HepG2 (cell line): ENCODE data around the gene CYB5A. TPM values are rescaled to one million over a fixed set of nuclear protein-coding genes. Genes with fewer than 3 reads are reported as not detected.

Experiments used
- CEBPG ChIP-seq: IDR thresholded peaks from 2 replicates; pipeline ENCODE4 v1.6.1; 2016
- EHMT2 ChIP-seq: fragments of 200-600 bp; sonication (generic); IDR thresholded peaks from 2 replicates; pipeline ENCODE4 v1.7.0; 2017; ENCODE audit warnings: antibody characterized with exemption, low read depth, low read length, borderline replicate concordance
- GATAD1 ChIP-seq: IDR thresholded peaks from 2 replicates; pipeline ENCODE4 v1.6.1; 2016; ENCODE audit warnings: missing genetic modification reagents, missing compliant biosample characterization
- HMG20A ChIP-seq: IDR thresholded peaks from 2 replicates; pipeline ENCODE4 v1.6.1; 2016; ENCODE audit warnings: borderline replicate concordance
- PHF8 ChIP-seq: sonication (generic); formaldehyde crosslinking; IDR thresholded peaks from 2 replicates; pipeline ENCODE4 v1.5.0; 2020; ENCODE audit warnings: missing genetic modification reagents
- TEAD2 ChIP-seq: sonication (generic); formaldehyde crosslinking; IDR thresholded peaks from 2 replicates; pipeline ENCODE4 v1.9.0; 2021; ENCODE audit warnings: missing genetic modification reagents
- ZNF205 ChIP-seq: IDR thresholded peaks from 2 replicates; pipeline ENCODE4 v1.6.1; 2018; ENCODE audit warnings: missing biosample characterization, missing genetic modification reagents
- ZNF75D ChIP-seq: sonication (generic); formaldehyde crosslinking; IDR thresholded peaks from 2 replicates; pipeline ENCODE4 v1.8.1; 2023; ENCODE audit warnings: missing genetic modification reagents, mild to moderate bottlenecking, borderline replicate concordance
- ZNF792 ChIP-seq: IDR thresholded peaks from 2 replicates; pipeline ENCODE4 v1.6.1; 2016
- polyA plus RNA-seq, 8 experiments: library from polyadenylated mRNA; depleted of rRNA in 3 of 8; stranded (reverse) in 7 of 8; unstranded in 1 of 8; fragments of >200 nt; fragmentation: Illumina TruSeq in 4 of 8; extraction: Trizol in 4 of 8; gene quantifications; 2 replicates each; pipeline versions ENCODE4 v1.2.1 to v1.2.3, GENCODE V29; 2011 to 2016; ENCODE audit warnings: low read depth in 4 of 8, missing spikeins in 1 of 8, mixed read lengths in 1 of 8; ENCODE audit not compliant: insufficient read depth in 1 of 8
- total RNA-seq, 5 experiments: library from RNA; depleted of rRNA; stranded (reverse); fragments of >200 nt; fragmentation: Illumina TruSeq; extraction: Trizol; gene quantifications; 2 replicates each; pipeline ENCODE4 v1.2.3, GENCODE V29; 2016; ENCODE audit warnings: low read depth in 1 of 5
- TF ChIP-seq, protein P1 (sequence below): sonication (generic); formaldehyde crosslinking; IDR thresholded peaks from 2 replicates; pipeline ENCODE4 v1.4.0; 2020; ENCODE audit warnings: missing genetic modification reagents
- TF ChIP-seq, protein P2 (sequence below): IDR thresholded peaks from 2 replicates; pipeline ENCODE4 v1.6.1; 2016; ENCODE audit warnings: low read depth, borderline replicate concordance
- TF ChIP-seq, protein P3 (sequence below): sonication (generic); formaldehyde crosslinking; IDR thresholded peaks from 2 replicates; pipeline ENCODE4 v1.4.0; 2020; ENCODE audit warnings: mild to moderate bottlenecking, missing genetic modification reagents
- TF ChIP-seq, protein P4 (sequence below): sonication (generic); formaldehyde crosslinking; IDR thresholded peaks from 2 replicates; pipeline ENCODE4 v1.4.0; 2020; ENCODE audit warnings: mild to moderate bottlenecking, missing genetic modification reagents
- TF ChIP-seq, protein P5 (sequence below): sonication (generic); formaldehyde crosslinking; IDR thresholded peaks from 2 replicates; pipeline ENCODE4 v1.4.0; 2020; ENCODE audit warnings: missing genetic modification reagents, borderline replicate concordance
- TF ChIP-seq, protein P6 (sequence below): sonication (generic); formaldehyde crosslinking; IDR thresholded peaks from 2 replicates; pipeline ENCODE4 v1.9.0; 2021; ENCODE audit warnings: missing genetic modification reagents, borderline replicate concordance

The CYB5A gene
- total and polyA plus RNA-seq, 2 of the 13 experiments (the other 11 are each of a cell fraction or from before 2014, with no cell fraction given) = 215 to 356 TPM

DNA sequence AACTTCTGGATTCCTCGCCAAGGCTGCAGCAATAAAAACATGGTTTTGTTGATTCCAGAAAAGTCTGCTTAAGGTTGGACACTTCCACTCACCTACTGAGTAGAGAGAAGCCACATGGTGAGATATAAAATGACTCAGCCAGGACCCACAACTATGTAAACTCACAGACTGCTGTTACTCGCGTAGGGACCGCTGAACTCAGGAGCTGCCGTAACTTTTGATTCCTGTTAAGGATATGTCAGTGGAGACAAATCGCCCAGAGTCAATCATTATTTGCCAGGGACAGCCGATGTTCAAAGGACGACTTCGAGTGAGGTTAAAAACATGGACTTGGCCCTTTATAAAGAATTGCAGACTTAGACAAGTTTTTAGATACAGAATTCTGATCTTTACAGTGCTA, 25.6 kb downstream of the CYB5A start (continued):
- TF ChIP-seq, protein P1, sequence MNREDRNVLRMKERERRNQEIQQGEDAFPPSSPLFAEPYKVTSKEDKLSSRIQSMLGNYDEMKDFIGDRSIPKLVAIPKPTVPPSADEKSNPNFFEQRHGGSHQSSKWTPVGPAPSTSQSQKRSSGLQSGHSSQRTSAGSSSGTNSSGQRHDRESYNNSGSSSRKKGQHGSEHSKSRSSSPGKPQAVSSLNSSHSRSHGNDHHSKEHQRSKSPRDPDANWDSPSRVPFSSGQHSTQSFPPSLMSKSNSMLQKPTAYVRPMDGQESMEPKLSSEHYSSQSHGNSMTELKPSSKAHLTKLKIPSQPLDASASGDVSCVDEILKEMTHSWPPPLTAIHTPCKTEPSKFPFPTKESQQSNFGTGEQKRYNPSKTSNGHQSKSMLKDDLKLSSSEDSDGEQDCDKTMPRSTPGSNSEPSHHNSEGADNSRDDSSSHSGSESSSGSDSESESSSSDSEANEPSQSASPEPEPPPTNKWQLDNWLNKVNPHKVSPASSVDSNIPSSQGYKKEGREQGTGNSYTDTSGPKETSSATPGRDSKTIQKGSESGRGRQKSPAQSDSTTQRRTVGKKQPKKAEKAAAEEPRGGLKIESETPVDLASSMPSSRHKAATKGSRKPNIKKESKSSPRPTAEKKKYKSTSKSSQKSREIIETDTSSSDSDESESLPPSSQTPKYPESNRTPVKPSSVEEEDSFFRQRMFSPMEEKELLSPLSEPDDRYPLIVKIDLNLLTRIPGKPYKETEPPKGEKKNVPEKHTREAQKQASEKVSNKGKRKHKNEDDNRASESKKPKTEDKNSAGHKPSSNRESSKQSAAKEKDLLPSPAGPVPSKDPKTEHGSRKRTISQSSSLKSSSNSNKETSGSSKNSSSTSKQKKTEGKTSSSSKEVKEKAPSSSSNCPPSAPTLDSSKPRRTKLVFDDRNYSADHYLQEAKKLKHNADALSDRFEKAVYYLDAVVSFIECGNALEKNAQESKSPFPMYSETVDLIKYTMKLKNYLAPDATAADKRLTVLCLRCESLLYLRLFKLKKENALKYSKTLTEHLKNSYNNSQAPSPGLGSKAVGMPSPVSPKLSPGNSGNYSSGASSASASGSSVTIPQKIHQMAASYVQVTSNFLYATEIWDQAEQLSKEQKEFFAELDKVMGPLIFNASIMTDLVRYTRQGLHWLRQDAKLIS (CRISPR knock-in tag) = no peak
- TF ChIP-seq, protein P2, sequence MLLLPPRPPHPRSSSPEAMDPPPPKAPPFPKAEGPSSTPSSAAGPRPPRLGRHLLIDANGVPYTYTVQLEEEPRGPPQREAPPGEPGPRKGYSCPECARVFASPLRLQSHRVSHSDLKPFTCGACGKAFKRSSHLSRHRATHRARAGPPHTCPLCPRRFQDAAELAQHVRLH (CRISPR knock-in tag) = peak; percentile 53; the same call in 1 of the 2 replicates
- TF ChIP-seq ZNF205 (CRISPR knock-in tag) (no peak), TEAD2 (no peak), EHMT2 (no peak), CEBPG (no peak), PHF8 (CRISPR knock-in tag) (no peak), ZNF792 (peak; percentile 36; the same call in 1 of the 2 replicates), HMG20A (CRISPR knock-in tag) (peak; percentile 20; the same call in 1 of the 2 replicates), ZNF75D (no peak), GATAD1 (CRISPR knock-in tag) (no peak)
- TF ChIP-seq, protein P3, sequence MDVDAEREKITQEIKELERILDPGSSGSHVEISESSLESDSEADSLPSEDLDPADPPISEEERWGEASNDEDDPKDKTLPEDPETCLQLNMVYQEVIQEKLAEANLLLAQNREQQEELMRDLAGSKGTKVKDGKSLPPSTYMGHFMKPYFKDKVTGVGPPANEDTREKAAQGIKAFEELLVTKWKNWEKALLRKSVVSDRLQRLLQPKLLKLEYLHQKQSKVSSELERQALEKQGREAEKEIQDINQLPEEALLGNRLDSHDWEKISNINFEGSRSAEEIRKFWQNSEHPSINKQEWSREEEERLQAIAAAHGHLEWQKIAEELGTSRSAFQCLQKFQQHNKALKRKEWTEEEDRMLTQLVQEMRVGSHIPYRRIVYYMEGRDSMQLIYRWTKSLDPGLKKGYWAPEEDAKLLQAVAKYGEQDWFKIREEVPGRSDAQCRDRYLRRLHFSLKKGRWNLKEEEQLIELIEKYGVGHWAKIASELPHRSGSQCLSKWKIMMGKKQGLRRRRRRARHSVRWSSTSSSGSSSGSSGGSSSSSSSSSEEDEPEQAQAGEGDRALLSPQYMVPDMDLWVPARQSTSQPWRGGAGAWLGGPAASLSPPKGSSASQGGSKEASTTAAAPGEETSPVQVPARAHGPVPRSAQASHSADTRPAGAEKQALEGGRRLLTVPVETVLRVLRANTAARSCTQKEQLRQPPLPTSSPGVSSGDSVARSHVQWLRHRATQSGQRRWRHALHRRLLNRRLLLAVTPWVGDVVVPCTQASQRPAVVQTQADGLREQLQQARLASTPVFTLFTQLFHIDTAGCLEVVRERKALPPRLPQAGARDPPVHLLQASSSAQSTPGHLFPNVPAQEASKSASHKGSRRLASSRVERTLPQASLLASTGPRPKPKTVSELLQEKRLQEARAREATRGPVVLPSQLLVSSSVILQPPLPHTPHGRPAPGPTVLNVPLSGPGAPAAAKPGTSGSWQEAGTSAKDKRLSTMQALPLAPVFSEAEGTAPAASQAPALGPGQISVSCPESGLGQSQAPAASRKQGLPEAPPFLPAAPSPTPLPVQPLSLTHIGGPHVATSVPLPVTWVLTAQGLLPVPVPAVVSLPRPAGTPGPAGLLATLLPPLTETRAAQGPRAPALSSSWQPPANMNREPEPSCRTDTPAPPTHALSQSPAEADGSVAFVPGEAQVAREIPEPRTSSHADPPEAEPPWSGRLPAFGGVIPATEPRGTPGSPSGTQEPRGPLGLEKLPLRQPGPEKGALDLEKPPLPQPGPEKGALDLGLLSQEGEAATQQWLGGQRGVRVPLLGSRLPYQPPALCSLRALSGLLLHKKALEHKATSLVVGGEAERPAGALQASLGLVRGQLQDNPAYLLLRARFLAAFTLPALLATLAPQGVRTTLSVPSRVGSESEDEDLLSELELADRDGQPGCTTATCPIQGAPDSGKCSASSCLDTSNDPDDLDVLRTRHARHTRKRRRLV (CRISPR knock-in tag) = no peak
- TF ChIP-seq, protein P4, sequence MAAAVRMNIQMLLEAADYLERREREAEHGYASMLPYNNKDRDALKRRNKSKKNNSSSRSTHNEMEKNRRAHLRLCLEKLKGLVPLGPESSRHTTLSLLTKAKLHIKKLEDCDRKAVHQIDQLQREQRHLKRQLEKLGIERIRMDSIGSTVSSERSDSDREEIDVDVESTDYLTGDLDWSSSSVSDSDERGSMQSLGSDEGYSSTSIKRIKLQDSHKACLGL (CRISPR knock-in tag) = no peak
- TF ChIP-seq, protein P5, sequence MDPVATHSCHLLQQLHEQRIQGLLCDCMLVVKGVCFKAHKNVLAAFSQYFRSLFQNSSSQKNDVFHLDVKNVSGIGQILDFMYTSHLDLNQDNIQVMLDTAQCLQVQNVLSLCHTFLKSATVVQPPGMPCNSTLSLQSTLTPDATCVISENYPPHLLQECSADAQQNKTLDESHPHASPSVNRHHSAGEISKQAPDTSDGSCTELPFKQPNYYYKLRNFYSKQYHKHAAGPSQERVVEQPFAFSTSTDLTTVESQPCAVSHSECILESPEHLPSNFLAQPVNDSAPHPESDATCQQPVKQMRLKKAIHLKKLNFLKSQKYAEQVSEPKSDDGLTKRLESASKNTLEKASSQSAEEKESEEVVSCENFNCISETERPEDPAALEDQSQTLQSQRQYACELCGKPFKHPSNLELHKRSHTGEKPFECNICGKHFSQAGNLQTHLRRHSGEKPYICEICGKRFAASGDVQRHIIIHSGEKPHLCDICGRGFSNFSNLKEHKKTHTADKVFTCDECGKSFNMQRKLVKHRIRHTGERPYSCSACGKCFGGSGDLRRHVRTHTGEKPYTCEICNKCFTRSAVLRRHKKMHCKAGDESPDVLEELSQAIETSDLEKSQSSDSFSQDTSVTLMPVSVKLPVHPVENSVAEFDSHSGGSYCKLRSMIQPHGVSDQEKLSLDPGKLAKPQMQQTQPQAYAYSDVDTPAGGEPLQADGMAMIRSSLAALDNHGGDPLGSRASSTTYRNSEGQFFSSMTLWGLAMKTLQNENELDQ (CRISPR knock-in tag) = no peak
- TF ChIP-seq, protein P6, sequence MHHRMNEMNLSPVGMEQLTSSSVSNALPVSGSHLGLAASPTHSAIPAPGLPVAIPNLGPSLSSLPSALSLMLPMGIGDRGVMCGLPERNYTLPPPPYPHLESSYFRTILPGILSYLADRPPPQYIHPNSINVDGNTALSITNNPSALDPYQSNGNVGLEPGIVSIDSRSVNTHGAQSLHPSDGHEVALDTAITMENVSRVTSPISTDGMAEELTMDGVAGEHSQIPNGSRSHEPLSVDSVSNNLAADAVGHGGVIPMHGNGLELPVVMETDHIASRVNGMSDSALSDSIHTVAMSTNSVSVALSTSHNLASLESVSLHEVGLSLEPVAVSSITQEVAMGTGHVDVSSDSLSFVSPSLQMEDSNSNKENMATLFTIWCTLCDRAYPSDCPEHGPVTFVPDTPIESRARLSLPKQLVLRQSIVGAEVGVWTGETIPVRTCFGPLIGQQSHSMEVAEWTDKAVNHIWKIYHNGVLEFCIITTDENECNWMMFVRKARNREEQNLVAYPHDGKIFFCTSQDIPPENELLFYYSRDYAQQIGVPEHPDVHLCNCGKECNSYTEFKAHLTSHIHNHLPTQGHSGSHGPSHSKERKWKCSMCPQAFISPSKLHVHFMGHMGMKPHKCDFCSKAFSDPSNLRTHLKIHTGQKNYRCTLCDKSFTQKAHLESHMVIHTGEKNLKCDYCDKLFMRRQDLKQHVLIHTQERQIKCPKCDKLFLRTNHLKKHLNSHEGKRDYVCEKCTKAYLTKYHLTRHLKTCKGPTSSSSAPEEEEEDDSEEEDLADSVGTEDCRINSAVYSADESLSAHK (CRISPR knock-in tag) = no peak
